ENCODE results near the gene MICAL2.

MICAL2 gene

DNA sequence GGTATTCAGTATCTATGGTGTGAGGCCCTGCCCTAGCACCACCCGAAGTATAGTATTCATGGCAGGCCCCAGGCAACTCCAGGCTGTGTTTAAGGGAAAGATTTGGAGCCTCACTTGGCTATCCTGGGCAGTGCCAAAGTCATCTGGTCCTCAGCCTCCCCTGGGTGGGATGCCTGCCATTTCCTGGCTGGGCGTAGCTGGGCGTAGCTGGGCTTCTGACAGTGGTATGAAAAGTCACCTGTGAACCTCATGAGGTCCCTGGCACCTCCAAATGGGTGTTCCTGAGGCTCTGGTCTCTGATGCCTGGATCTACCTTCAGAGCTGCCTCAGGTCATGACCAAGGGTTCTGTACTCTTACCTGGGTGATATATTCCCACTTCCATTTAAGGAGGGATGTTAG, 154.0 kb downstream of the MICAL2 start:
- in situ Hi-C loops (cut with MboI; ENCODE audit: low sequenced_read_pairs): loop anchor here (25.0 kb wide), 1 partner anchor 452 kb away; no protein-coding TSS in a partner anchor

DNA sequence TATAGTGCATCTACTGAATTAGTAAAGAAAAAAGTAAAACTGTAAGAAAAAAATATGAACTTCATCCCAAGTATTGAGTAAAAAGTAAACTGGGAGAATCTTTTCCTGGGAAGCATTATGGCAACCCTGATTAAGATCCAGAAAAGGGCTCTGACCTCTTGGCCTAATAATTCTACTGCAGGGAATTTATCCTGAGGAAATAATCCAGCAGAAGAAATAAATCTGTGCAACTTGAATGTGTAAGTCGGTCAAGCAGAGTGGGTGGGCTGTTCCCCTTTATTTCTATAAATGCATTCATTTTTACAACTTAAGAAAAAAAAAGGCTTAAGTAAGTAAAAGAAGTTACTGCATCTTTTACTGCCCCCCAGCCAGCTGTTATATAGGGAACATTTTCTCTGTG, 155.7 kb downstream of the MICAL2 start:
- in situ Hi-C loops (cut with MboI; ENCODE audit: low sequenced_read_pairs): loop anchor here (25.0 kb wide), 1 partner anchor 454 kb away; no protein-coding TSS in a partner anchor

DNA sequence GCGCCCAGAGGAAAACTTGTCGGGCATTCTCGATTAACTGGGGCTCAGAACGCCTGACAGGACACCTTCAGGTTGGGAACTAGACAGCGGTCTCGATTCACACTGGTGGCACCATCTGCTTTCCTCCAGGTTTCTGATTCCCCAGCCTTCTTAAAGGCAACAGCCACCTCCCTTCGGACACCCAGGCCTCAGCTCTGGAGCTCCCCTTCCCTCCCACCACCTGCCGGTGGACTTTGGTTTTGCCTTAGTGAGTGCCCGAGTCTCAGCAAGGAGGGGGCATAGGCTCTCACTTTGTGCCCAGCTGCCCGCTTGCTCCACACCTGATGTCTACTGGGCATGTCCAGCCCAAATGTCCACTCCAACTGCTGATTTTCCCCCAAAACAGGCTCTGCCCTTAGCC, 156.6 kb downstream of the MICAL2 start:
- in situ Hi-C loops (cut with MboI; ENCODE audit: low sequenced_read_pairs): loop anchor here (25.0 kb wide), 1 partner anchor 455 kb away; no protein-coding TSS in a partner anchor

DNA sequence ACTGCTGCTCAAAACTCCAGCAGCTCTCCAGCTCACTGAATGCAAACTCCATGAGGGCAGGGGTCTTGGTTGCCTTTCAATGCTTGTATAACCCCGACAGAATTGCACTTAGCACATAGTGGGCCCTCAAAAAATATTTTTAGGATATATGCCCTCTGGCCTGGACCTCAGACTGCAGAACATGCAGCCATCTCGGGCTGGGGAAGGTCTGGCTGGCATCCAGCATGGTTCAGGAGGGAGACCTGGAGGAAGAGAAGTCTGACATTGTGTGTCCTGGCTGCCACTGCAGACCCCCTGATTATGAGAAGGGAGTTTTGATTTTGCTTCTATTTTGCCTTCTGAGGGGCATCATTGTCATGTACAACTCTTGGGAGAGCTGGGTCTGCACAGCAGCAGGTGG, 157.5 kb downstream of the MICAL2 start:
- in situ Hi-C loops (cut with MboI; ENCODE audit: low sequenced_read_pairs): loop anchor here (25.0 kb wide), 1 partner anchor 456 kb away; no protein-coding TSS in a partner anchor

DNA sequence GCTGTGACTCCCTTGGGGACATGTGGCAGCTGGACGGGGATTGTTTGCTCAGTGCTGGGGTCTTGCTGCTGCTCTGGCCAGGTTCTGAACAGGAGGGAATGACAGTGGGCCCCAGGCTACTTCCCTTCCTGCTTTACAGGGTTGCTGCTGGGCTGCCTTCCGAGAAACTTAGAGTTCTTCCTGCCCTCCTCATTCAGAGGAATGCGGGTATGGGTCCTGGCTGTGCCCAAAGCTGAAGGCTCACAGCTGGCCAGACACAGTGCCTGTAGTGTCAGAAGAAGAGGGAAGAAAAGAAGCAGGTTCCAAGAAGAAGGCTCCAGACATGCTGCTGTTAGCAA, 158.7 kb downstream of the MICAL2 start:
- in situ Hi-C loops (cut with MboI; ENCODE audit: low sequenced_read_pairs): loop anchor here (25.0 kb wide), 1 partner anchor 457 kb away; no protein-coding TSS in a partner anchor

DNA sequence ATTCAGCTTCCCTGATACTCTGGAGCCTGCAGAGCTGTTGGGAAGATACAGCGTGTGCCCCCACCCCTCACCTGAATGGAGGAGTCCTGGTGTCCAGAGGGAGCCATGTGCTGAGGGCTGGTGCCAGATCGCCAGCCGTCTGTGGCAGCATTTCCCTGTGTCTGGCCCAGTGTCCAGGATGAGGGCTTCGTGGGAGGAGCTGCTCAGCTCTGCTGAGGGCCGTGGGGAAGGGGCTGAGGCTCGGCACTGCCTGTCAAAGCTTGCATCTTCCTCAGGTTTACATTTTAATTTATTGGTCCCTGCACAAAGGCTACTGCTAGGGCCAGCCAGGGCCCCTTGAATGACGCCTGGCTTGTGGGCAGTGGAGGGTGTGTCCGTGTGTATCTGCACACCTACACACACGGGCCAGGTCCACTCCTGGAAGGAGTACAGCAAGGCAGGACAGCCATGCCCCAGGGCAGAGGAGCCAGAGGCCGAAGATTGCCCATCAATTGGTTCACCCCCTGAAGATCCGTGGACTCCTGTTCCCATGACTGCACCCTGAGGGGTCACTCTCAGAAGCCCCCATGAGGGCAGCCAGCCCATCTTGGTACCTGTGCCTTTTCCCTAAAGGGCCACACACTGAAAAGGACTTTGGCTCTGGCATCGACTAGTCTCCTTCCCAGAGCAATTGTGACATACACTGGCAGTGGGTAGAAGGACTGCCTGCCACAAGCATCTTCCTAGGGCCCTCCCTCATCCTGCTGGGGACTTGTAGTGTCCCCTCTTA, 159.2 kb downstream of the MICAL2 start:
- in situ Hi-C loops (cut with MboI; ENCODE audit: low sequenced_read_pairs): loop anchor here (25.0 kb wide), 1 partner anchor 457 kb away; no protein-coding TSS in a partner anchor

DNA sequence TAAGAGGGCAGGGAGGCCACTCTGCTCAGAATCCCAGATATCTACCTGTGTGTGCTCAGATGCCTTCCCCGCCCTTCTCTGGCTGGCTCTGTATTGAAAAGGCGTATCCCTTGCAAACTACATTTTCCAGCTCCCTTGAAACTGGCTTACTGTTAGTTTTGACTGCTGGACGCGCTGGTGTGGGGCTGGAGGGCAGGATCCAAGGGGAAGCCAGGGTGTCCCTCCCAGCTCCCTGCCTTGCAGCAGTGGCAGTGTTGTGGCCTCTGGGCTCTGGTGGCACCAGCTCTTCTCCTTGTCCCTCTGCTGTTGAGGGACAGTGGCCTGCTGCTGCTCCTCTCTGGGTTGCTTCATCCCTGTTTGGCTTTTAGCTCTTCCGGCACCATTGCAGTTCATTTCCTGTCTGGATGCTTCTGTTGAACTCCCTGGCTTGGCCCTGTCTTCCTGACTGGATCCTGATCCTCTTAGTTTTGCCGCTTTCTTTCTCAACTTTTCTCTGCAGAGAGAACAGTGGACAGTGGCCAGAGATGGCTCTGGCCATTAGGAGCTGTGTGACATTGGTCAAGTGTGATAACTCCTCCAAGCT, 159.9 kb downstream of the MICAL2 start:
- in situ Hi-C loops (cut with MboI; ENCODE audit: low sequenced_read_pairs): loop anchor here (25.0 kb wide), 1 partner anchor 458 kb away; no protein-coding TSS in a partner anchor

DNA sequence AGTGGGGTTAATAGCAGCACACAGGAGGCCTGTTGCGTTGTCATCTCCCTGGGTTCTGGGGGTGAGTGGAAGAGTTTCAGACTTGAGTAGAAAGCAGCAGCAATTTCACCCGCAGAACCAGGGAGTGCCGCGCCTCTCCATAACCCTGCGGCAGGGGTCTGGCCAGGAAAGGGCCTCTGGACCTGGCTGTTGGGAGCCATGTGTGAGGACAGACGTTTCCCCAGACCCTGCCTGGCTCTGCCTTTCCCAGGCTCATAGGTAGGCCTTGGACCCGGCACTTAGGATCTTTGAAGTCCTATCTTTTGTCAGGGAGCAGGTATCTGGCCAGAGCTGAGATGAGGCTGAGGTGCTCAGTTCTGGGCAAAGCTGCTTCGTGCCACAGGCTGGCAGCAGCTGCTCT, 160.4 kb downstream of the MICAL2 start:
- in situ Hi-C loops (cut with MboI; ENCODE audit: low sequenced_read_pairs): loop anchor here (25.0 kb wide), 1 partner anchor 459 kb away; no protein-coding TSS in a partner anchor

DNA sequence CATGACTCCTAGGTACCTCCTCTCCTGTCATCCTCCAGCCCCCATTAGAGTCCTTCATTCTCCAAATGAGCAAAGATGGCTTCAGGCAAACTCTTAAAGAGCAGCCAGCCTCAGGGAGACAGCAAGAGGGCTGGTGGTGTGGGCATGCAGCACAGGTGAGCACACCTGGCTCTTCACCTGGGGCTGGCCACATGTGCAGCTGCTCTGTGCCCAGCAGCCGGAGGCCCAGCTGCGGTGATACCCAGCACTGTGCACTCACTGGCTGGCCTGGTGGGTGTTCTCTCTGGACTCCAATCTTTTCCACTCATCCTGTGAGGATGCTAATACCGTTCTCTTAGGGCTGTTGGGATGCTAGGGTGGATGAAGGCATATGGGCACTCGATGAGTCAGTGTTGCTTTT, 160.9 kb downstream of the MICAL2 start:
- in situ Hi-C loops (cut with MboI; ENCODE audit: low sequenced_read_pairs): loop anchor here (25.0 kb wide), 1 partner anchor 459 kb away; no protein-coding TSS in a partner anchor

DNA sequence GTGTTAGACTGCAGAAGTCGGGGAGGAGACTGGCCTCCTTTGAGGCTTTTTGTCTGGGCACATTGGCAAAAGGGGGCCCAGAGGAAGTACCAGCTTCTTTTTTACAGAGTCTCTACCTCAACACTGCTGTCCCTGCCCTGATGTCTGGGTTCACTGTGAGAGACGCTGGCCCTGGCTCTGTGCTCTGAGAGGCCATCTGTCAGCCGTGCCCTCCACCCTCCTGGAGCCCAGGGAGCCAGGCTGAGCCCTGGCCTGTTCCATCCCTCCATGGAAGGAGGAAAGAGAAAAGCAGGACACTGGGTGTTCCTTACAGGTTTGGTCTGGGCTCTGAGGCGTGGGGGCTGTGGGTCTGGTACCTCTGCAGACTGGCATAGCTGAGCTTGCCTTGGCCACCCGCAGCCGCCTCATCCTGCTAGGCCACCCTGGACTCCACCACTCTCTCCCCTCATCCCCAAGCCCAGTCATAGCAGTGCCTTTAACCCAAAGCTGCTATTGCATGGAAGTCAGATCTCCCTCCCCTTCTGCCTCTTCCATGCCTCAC, 161.5 kb downstream of the MICAL2 start:
- in situ Hi-C loops (cut with MboI; ENCODE audit: low sequenced_read_pairs): loop anchor here (25.0 kb wide), 1 partner anchor 460 kb away; no protein-coding TSS in a partner anchor

DNA sequence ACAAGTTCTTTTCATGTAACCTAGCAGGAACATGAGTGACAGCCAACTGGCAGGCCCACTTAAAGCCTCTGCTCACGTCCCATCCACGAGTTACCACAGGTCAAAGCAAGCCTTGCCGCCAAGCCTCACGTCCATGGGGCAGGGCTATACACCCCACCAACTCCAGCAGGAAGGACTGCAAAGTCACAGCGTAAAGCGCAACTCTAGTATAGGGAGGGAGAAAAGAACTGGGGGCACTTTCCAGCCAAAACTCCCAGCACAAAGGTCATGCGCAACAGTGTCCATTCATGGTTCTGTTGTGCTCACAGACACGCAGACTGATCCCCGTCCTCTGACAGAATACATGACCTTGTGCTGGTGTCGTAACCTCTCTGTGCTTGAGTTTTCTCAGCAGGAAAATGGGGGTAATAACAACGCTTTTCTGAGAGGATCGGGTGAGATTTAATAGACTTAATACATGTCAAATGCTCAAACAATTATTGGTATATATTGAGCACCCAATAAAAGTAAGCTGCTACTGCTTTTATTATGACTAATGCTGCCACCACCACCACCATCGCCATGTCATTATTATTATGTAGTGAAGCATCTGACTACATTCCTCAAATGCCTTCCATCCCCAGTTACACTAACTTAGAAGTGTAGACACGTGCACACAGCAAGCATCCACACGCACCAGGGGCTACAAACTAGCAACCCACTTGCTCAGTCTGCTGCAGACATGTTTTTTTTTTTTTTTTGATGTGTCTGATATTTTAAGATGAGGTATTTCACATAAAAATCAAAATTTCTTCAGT, 162.6 kb downstream of the MICAL2 start:
- in situ Hi-C loops (cut with MboI; ENCODE audit: low sequenced_read_pairs): loop anchor here (25.0 kb wide), 1 partner anchor 461 kb away; no protein-coding TSS in a partner anchor

DNA sequence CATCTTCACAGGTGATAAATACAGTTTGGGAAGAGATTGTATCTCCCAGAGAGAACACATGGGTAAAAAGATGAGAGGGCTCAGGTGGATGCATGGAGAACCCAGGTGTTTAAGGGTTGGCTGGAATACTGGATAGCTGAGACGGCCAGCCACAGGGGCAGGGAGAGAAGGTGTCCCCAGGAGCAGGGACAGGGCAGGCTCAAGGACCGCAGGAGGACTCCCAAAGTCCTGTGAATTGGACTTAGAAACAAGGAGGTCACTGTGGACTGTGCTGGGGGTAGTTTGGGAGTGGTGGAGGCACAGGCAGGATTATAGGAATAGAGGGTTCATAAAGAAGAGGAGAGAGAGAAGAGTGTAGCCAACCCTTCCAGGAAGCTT, 163.2 kb downstream of the MICAL2 start:
- in situ Hi-C loops (cut with MboI; ENCODE audit: low sequenced_read_pairs): loop anchor here (25.0 kb wide), 1 partner anchor 461 kb away; no protein-coding TSS in a partner anchor

DNA sequence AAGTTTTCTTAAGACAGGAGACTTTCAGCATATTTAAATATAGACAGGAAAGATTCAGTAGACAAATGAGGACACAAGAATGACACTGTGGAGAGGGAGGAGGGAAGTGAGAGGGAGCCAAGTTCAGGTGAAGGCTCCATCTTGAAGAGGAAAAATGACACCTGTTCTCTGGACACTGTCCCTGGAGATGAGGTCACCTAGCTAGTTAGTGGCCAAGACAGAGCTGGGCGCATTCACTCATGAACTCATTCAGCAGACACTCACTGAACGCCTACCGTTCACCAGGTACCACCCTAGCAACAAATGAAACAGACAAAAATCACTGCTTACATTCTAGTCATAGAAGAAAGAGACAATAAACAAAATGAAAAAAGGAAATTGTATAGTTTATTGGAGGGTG, 163.7 kb downstream of the MICAL2 start:
- in situ Hi-C loops (cut with MboI; ENCODE audit: low sequenced_read_pairs): loop anchor here (25.0 kb wide), 1 partner anchor 462 kb away; no protein-coding TSS in a partner anchor

DNA sequence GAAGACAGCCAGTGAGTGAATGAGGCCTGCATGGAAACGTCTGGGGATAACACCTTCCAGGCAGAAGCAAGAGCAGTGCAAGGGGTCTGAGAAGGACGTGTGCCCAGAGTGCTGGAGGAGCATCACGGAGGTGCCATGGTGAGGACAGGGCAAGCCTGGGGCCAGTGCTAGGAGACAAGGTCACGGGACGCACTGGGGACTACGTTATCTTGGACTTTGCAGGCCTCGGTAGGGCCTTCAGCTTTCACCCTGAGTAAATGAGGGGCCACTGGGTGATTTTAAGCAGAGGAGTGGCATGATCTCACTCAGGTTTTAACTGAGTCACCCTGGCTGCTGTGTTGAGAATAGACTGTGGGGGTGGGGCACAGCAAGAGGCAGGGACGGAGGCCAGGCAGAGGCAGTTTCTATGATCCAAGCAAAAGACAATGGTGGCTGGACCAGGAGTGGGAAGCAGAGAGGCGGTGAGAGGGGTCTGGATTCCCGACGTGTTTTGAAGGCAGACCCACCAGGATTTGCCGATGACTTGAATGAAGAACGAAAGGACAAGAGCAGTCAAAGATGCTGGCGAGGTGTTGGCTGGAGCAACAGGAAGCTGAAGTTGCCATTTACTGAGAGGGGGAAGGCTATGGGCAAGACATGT, 164.3 kb downstream of the MICAL2 start:
- in situ Hi-C loops (cut with MboI; ENCODE audit: low sequenced_read_pairs): loop anchor here (25.0 kb wide), 1 partner anchor 462 kb away; no protein-coding TSS in a partner anchor

DNA sequence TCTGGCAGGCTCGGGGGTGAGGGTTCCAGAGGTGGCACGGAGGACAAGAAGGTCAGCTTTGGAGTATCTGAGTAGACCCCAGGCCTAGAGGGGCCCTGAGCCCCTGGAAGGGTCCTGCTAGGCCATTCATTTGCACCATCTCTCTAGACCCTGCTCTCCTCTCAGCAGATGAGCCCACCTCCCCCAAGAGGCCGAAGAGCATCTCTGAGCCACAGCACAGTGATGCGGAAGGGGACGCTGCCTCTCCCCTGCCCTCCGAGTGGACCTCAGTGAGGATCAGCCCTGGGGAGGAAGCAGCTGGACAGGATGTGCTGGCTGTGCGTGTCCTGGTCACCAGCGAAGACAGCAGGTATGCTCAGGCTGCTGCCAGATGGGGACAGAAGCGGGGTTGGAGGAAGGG, 165.4 kb downstream of the MICAL2 start:
- in situ Hi-C loops (cut with MboI; ENCODE audit: low sequenced_read_pairs): no loop called here

DNA sequence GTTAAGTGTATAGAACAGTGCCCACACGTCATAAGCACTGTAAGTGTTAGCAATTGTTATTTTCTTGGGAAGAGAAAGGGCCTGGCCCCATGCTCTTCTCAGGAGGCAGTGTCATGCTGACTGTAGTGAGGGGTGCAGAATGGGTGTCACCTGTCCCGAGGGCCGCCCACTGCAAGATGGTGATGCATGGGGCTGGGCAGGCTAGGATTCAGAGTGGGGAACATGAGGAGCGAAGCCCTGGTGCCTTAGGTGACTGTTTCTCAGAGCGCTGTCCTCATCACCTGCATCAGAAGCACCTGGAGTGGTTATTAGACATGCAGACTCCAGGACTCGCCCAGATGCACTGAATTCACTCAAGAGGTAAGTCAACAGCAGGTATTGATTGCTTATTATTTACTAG, 166.0 kb downstream of the MICAL2 start:
- in situ Hi-C loops (cut with MboI; ENCODE audit: low sequenced_read_pairs): no loop called here

DNA sequence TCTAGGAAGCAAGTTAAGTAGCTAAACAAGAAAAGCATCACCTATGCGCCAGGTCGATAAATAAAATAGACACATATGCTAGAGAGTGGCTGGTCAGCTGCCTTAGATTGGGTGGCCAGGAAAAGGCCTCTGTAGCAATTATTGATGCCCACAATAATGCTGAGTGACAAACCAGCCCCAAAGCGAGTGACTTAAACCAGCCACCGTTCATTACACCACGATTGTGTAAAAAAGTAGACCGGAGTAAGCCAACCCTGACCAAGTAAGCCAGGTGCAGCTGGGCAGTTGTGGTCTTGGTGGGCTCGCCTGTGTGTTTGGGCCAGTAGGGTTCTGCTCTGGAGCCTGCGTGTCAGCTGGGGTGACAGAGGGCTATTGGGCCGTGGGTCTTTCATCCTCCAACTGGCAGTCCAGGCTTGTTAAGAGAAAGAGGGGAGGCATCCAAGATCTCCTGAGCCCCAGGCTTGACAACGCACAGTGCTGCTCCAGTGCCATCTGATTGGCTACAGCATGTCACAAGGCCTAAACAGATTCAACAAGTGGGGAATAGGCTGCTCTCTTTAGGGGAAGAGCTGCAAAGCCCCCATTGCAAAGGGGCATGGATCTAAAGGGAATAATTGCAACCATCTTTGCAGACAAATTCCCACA, 166.6 kb downstream of the MICAL2 start:
- in situ Hi-C loops (cut with MboI; ENCODE audit: low sequenced_read_pairs): no loop called here

DNA sequence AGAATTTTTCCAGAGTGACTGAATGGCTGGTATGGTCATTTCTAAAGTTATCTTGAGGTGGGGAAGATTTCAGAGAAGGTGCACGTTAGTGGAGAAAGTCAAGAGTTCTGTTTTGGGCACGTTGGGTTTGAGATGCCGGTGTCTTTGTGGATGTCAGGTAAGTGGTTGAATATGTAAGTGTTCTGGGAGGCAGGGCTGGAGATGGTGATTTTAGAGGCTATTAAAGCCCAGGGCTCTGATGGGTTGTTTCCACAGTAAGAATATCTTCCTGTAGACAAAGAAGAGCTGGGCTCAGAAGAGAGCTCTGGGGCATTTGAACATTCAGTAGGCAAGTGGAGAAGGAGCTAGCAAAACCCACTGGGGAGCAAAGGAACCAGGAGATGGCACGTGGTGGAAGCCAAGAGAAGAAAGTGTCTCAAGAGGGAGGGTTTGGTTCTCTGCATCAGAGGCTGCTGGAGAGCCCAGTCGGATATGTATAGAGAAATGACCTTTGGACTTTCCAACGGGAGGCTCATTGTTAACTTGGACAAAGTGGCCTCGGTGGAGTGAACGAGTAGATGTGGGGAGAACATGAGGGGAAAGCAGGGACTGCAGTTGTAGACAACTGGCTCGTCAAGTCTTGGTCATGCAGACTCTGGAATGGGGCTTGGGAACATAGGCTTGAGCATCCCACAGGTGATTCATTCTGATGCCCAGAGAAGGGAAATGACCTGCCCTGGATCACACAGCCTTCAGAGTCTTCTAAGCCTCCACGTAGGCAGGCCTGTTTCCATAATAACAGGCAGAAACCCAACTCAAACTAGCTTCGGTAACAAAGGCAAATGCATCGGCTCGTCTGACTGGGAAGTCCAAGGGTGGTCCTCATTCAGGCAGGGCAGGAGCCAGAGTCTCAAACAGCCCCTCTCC, 168.6 kb downstream of the MICAL2 start:
- in situ Hi-C loops (cut with MboI; ENCODE audit: low sequenced_read_pairs): no loop called here

DNA sequence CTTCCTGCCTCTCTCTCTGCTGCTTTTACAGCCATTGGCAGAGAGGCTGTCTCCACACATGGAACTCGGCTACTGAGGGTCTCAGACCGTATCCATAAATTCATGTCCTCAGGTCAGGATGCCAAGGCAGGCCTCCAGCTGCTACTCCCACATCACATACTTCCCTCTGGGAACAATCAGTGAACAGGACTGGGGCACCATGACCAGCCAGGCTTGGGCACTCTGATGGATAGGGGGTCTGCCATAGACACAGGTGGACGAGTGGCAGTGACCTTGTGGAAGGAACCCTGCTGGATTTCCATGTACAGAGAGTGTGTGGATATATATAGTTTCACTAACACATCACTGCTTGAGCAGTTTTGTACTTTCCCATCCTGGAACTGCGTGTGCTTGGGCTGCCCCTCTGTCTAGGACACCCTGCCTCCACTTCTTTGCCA, 169.3 kb downstream of the MICAL2 start:
- in situ Hi-C loops (cut with MboI; ENCODE audit: low sequenced_read_pairs): loop anchor here (10.0 kb wide), 1 partner anchor 235 kb away; no protein-coding TSS in a partner anchor

All from HL-60/S4 treated with retinoic acid at 250 ng/mL for 4 days and 3 days (cell line).